ENCODE results near the gene IRF9.

DNA sequence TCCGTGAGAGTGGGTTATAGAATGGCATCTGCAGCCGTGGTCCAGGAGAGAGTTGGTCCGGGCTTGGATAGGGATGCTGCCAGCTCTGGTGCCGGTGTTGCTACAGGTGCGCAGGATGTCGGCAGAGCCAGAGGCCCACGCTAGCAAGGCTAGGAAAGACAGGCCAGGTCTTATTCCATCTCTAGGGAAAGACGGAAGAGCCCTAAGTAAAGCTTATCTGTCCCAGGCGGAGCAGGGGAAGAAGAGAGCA, 25.6 kb upstream of the IRF9 start:
- TF ChIP-seq FOXP2 (optimal IDR thresholded peaks at IDR 0.05; ENCODE audit: borderline replicate concordance, extremely low read depth, extremely low read length, insufficient read depth) (no peak), POLR2AphosphoS5 (IDR thresholded peaks at IDR 0.05; ENCODE audit: low read depth, low read length) (no peak)
- TF ChIP-seq, protein P1, sequence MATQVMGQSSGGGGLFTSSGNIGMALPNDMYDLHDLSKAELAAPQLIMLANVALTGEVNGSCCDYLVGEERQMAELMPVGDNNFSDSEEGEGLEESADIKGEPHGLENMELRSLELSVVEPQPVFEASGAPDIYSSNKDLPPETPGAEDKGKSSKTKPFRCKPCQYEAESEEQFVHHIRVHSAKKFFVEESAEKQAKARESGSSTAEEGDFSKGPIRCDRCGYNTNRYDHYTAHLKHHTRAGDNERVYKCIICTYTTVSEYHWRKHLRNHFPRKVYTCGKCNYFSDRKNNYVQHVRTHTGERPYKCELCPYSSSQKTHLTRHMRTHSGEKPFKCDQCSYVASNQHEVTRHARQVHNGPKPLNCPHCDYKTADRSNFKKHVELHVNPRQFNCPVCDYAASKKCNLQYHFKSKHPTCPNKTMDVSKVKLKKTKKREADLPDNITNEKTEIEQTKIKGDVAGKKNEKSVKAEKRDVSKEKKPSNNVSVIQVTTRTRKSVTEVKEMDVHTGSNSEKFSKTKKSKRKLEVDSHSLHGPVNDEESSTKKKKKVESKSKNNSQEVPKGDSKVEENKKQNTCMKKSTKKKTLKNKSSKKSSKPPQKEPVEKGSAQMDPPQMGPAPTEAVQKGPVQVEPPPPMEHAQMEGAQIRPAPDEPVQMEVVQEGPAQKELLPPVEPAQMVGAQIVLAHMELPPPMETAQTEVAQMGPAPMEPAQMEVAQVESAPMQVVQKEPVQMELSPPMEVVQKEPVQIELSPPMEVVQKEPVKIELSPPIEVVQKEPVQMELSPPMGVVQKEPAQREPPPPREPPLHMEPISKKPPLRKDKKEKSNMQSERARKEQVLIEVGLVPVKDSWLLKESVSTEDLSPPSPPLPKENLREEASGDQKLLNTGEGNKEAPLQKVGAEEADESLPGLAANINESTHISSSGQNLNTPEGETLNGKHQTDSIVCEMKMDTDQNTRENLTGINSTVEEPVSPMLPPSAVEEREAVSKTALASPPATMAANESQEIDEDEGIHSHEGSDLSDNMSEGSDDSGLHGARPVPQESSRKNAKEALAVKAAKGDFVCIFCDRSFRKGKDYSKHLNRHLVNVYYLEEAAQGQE (IDR thresholded peaks at IDR 0.05; ENCODE audit: insufficient read depth in 1 of 2, low read depth in 2 of 2, low read length in 2 of 2), result no peak

All from PFSK-1 (cell line).